ENCODE results near the gene PHLDA3. TPM values are rescaled to one million over a fixed set of nuclear protein-coding genes. Genes with fewer than 3 reads are reported as not detected.
A peak's percentile ranks its signal among the peaks of the same experiment; 100 is the strongest.

Gene PHLDA3
- total and polyA plus RNA-seq, 2 of the 4 experiments (the other 2 are of a cell fraction): 41.6 to 102 TPM

GRCh38 chr1:201511941-201512539 lies 43.1 kb upstream of the PHLDA3 start:
- dilution Hi-C loops (cut with HindIII; ENCODE audit: low sequenced_read_pairs, unreplicated experiment) (no loop called here), in situ Hi-C loops (cut with MboI; ENCODE audit: low sequenced_read_pairs) (loop anchor here (10.0 kb wide), 1 partner anchor 67 kb away; no protein-coding TSS in a partner anchor), intact Hi-C loops (cut with micrococcal nuclease) (loop anchor here (2.0 kb wide), 1 partner anchor 163 kb away; no protein-coding TSS in a partner anchor)
- H3K4me3 ChIP-seq (ENCODE audit: insufficient read depth, low read depth, low read length): no peak overlapping the region
- H2BK15ac ChIP-seq (ENCODE audit: low read depth, low read length): peak overlapping the region; percentile 62; the same call in 2 of the 3 replicates
- DNase-seq (no peak), ATAC-seq (ENCODE audit: low read depth) (peak; percentile 15)
- H3K56ac ChIP-seq (ENCODE audit: extremely low read depth, insufficient read depth, low read length): no peak overlapping the region
- H3K27ac ChIP-seq (ENCODE audit: insufficient read depth, low read length): peak overlapping the region; percentile 63
- H3K4me2 ChIP-seq (ENCODE audit: low read depth, low read length): peak overlapping the region; percentile 25
- BruUV-seq (replicated peaks): no TSS peak
- H2AK5ac ChIP-seq (ENCODE audit: low read depth, low read length): peak overlapping the region; percentile 30; the same call in 1 of the 2 replicates
- no peak for TF ChIP-seq POLR2A (IDR thresholded peaks at IDR 0.05; ENCODE audit: low read depth, low read length)
- H3K36me3 ChIP-seq (ENCODE audit: control insufficient read depth, insufficient read depth, low read length): no peaks in the 10 kb centered on the region
- peak overlapping the region; percentile 87 for H2BK120ac ChIP-seq (ENCODE audit: low read depth, low read length)
- no peaks in the 10 kb centered on the region for H3K9me3 ChIP-seq (ENCODE audit: control insufficient read depth, insufficient read depth, low read length)
- POLR2A ChIA-PET (ENCODE audit: unreplicated experiment): interaction anchor here (0.6 to 1.1 kb wide), 2 partner anchors 44 to 93 kb away, joined by 4 to 5 read pairs; partner anchors contain the start of gene PHLDA3
- no peaks in the 10 kb centered on the region for H3K27me3 ChIP-seq (ENCODE audit: control insufficient read depth, insufficient read depth, low read length)
- peak overlapping the region; percentile 65 for H2BK5ac ChIP-seq (ENCODE audit: low read depth, low read length, poor library complexity, severe bottlenecking)
- no CpG with 5 or more reads among the region's 6 CpGs for WGBS, 2 experiments (ENCODE audit: extremely low coverage in 2 of 2, insufficient read length in 1 of 2)
- peak overlapping the region; percentile 75 for H3K18ac ChIP-seq (ENCODE audit: low read depth, low read length)
- H4K8ac ChIP-seq (ENCODE audit: low read depth in 2 of 2, low read length in 2 of 2): peak overlapping the region; percentile 73 to 94; a peak in 3 of 4 replicates
- H3K9me1 ChIP-seq (ENCODE audit: insufficient read depth, low read length): peaks cover 19% of the 10 kb centered on the region
- H2AK9ac ChIP-seq (replicated peaks; ENCODE audit: low read depth, low read length, poor library complexity): peak overlapping the region; percentile 90
- H4K91ac ChIP-seq (ENCODE audit: insufficient read depth, low read depth, low read length): peak overlapping the region; percentile 92
- peak overlapping the region; percentile 66 for H4K5ac ChIP-seq (ENCODE audit: low read depth, low read length)
- H3K9ac ChIP-seq (ENCODE audit: low read depth, low read length): peak overlapping the region; percentile 43
- H4K20me1 ChIP-seq (ENCODE audit: insufficient read depth, low read length): no peaks in the 10 kb centered on the region
- peak overlapping the region; percentile 16 for H3K14ac ChIP-seq (replicated peaks; ENCODE audit: low read depth, low read length)
- CTCF ChIA-PET: interaction anchor here (0.7 to 6.2 kb wide), 14 partner anchors 9 to 79 kb away, joined by 3 to 103 read pairs (median 8); partner anchors contain the start of gene PHLDA3
- peak overlapping the region; percentile 27 for H3K4ac ChIP-seq (ENCODE audit: low read depth, low read length)
- H3K4me1 ChIP-seq (ENCODE audit: control insufficient read depth, insufficient read depth, low read length): peaks cover 25% of the 10 kb centered on the region
- H2AFZ ChIP-seq (replicated peaks; ENCODE audit: low read length, poor library complexity): peak overlapping the region; percentile 92
- H3K23ac ChIP-seq (ENCODE audit: low read depth, low read length): peak overlapping the region; percentile 58; the same call in 1 of the 2 replicates
- peaks cover 7 to 24% of the 10 kb centered on the region in 2 experiments; a peak in 2 of 4 replicates for H3K79me1 ChIP-seq (ENCODE audit: low read depth in 1 of 2, low read length in 2 of 2)
- H2BK20ac ChIP-seq (ENCODE audit: low read depth, low read length): peak overlapping the region; percentile 36
